Dedifferentiated amniotic fluid mesenchymal stem cell (primary cell): ENCODE data around the gene SLC35B1.

Experiments
- DNase-seq: peaks from one replicate; pipeline ENCODE4 v3.0.0-alpha.2; 2016; ENCODE audit errors: extremely low spot score

SLC35B1 gene

GRCh38 chr17:49700960-49701359 lies 6.8 kb downstream of the SLC35B1 start:
- DNase-seq: no peak

GRCh38 chr17:49699966-49700575 lies 7.7 kb downstream of the SLC35B1 start:
- DNase-seq: no peak

GRCh38 chr17:49698005-49698404 lies 9.8 kb downstream of the SLC35B1 start:
- DNase-seq: no peak

- no peak for DNase-seq
Measured at GRCh38 chr17:49696233-49696761, 11.5 kb downstream of the SLC35B1 start.

GRCh38 chr17:49695698-49696232 lies 12.0 kb downstream of the SLC35B1 start:
- no peak for DNase-seq

- peak; percentile 26 for DNase-seq
Measured at GRCh38 chr17:49694847-49695697, 12.7 kb downstream of the SLC35B1 start.

GRCh38 chr17:49692751-49693150 lies 15.0 kb downstream of the SLC35B1 start:
- DNase-seq: no peak

GRCh38 chr17:49691677-49692191 lies 16.0 kb downstream of the SLC35B1 start:
- no peak for DNase-seq

- no peak for DNase-seq
Measured at GRCh38 chr17:49691086-49691676, 16.6 kb downstream of the SLC35B1 start.

GRCh38 chr17:49690256-49690655 lies 17.5 kb downstream of the SLC35B1 start:
- no peak for DNase-seq

GRCh38 chr17:49688848-49689247 lies 18.9 kb downstream of the SLC35B1 start:
- DNase-seq: no peak

GRCh38 chr17:49687878-49688491 lies 19.8 kb downstream of the SLC35B1 start:
- DNase-seq: no peak

- DNase-seq: no peak
Measured at GRCh38 chr17:49681106-49681979, 26.4 kb downstream of the SLC35B1 start.

GRCh38 chr17:49680314-49680713 lies 27.4 kb downstream of the SLC35B1 start:
- no peak for DNase-seq

GRCh38 chr17:49677933-49678847 lies 29.6 kb downstream of the SLC35B1 start, which contains the start of gene SPOP:
TSS of gene SPOP (minus strand) at chr17:49678097. CDS start at chr17:49622810, 55,287 bp downstream.
- peak; percentile 99 for DNase-seq

GRCh38 chr17:49677134-49677932 lies 30.4 kb downstream of the SLC35B1 start:
- peak; percentile 90 for DNase-seq

- no peak for DNase-seq
Measured at GRCh38 chr17:49676276-49676868, 31.4 kb downstream of the SLC35B1 start.

GRCh38 chr17:49674507-49674906 lies 33.3 kb downstream of the SLC35B1 start:
- DNase-seq: no peak
